Spleen (tissue), 7 donors: ENCODE measurements around the gene ARAP3.

Experiments
- CTCF ChIP-seq, 11 experiments: fragments of 200-600 bp in 7 of 11; fragments of 450-650 bp in 4 of 11; sonication (generic) in 4 of 11; IDR thresholded peaks in 8 of 11; conservative IDR thresholded peaks in 3 of 11; 1 replicate in 7 of 11; 2 replicates in 4 of 11; pipeline versions ENCODE4 v1.4.0 to v1.8.0; 2016 to 2021; ENCODE audit warnings: antibody characterized with exemption in 11 of 11, inconsistent platforms in 4 of 11, mild to moderate bottlenecking in 1 of 11
- POLR2A ChIP-seq, 3 donors: fragments of 450-650 bp; IDR thresholded peaks; one replicate each; pipeline ENCODE4 v1.5.1; 2017; ENCODE audit warnings: antibody characterized with exemption in 3 of 3, mild to moderate bottlenecking in 1 of 3
- donor health status: DM: no; HTN: no; CAD: no; lungs with moderate emphysema.
- donor health status: DM: no; HTN: no; CAD: no.
- donor health status: DM: no; HTN: no; CAD: no.

- no peak for TF ChIP-seq CTCF (IDR thresholded peaks at IDR 0.05 in 8 of 11, conservative IDR thresholded peaks at IDR 0.05 in 3 of 11)
- no peak for TF ChIP-seq POLR2A (IDR thresholded peaks at IDR 0.05)
These were observed 35.0 kb upstream of the ARAP3 start for GRCh38 chr5:141717043-141717442.
